Panc1 (cell line): Measurements from ENCODE around the gene SLC9B1.

ENCODE experiments used
- CTCF ChIP-seq: fragments of 450-650 bp; IDR thresholded peaks from 2 replicates; pipeline ENCODE4 v1.5.1; 2017; ENCODE audit warnings: mild to moderate bottlenecking
- SIN3A ChIP-seq: IDR thresholded peaks from 2 replicates; pipeline ENCODE4 v1.6.1; 2012; ENCODE audit warnings: low read depth, mild to moderate bottlenecking, low read length, moderate library complexity, borderline replicate concordance; ENCODE audit not compliant: insufficient read depth

- TF ChIP-seq CTCF (no peak), SIN3A (no peak)
Measured at GRCh38 chr4:103036169-103036568, 16.7 kb upstream of the SLC9B1 start.
